ENCODE results near the gene ARRDC4.

- TF ChIP-seq POLR2AphosphoS5 (IDR thresholded peaks at IDR 0.05; ENCODE audit: low read depth, low read length) (no peak), TAF1 (IDR thresholded peaks at IDR 0.05; ENCODE audit: borderline replicate concordance, insufficient read depth, low read length) (no peak), REST (IDR thresholded peaks at IDR 0.05; ENCODE audit: insufficient read depth in 1 of 2, low read depth in 2 of 2, low read length in 2 of 2) (no peak)
These were observed 38.0 kb downstream of the ARRDC4 start for GRCh38 chr15:97998307-97999071.

Data from PFSK-1 (cell line).